CD14-positive monocyte (primary cell): Measurements from ENCODE around the gene CDKN2B-AS1. TPM values are rescaled to one million over a fixed set of nuclear protein-coding genes. Genes with fewer than 3 reads are reported as not detected.
A peak's percentile ranks its signal among the peaks of the same experiment; 100 is the strongest.

Experiments
- DNase-seq, 3 donors: peaks; one replicate each; pipeline ENCODE4 v3.0.0-alpha.2; 2011 to 2022
- H2AFZ ChIP-seq: 2 replicates; pipeline ENCODE4 v1.6.0; 2012; ENCODE audit warnings: mild to moderate bottlenecking, low read depth, low read length, inconsistent platforms; ENCODE audit not compliant: insufficient read depth, poor library complexity, severe bottlenecking
- H3K27ac ChIP-seq, 2 donors: 1 replicate in 1 of 2; 2 replicates in 1 of 2; pipeline ENCODE4 v1.5.1; 2012 to 2013; ENCODE audit warnings: low read length in 2 of 2, control low read depth in 1 of 2, inconsistent platforms in 1 of 2, low read depth in 1 of 2, mild to moderate bottlenecking in 1 of 2
- H3K27me3 ChIP-seq, 2 donors: one replicate each; pipeline versions ENCODE4 v1.6.0 to v1.6.1; 2011 to 2013; ENCODE audit warnings: low read length in 2 of 2; ENCODE audit not compliant: control insufficient read depth in 2 of 2, insufficient read depth in 2 of 2
- H3K36me3 ChIP-seq, 2 donors: replicated peaks in 1 of 2; 1 replicate in 1 of 2; 2 replicates in 1 of 2; pipeline versions ENCODE4 v1.5.1 to v1.6.1; 2012 to 2013; ENCODE audit warnings: low read length in 2 of 2, control low read depth in 1 of 2, inconsistent platforms in 1 of 2, mild to moderate bottlenecking in 1 of 2; ENCODE audit not compliant: insufficient read depth in 2 of 2, control insufficient read depth in 1 of 2
- H3K4me1 ChIP-seq, 2 donors: 1 replicate in 1 of 2; 2 replicates in 1 of 2; pipeline versions ENCODE4 v1.5.1 to v1.6.1; 2012 to 2013; ENCODE audit warnings: low read length in 2 of 2, control low read depth in 1 of 2, inconsistent platforms in 1 of 2, mild to moderate bottlenecking in 1 of 2, moderate library complexity in 1 of 2; ENCODE audit not compliant: insufficient read depth in 2 of 2, control insufficient read depth in 1 of 2
- H3K4me2 ChIP-seq: replicated peaks from 2 replicates; pipeline ENCODE3; 2012; ENCODE audit warnings: low read length, moderate library complexity, mild to moderate bottlenecking; ENCODE audit not compliant: poor library complexity, severe bottlenecking; ENCODE audit errors: extremely low read depth
- H3K4me3 ChIP-seq, 3 experiments: fragments of 200-600 bp in 1 of 3; sonication (generic) in 1 of 3; replicated peaks in 1 of 3; 1 replicate in 2 of 3; 2 replicates in 1 of 3; pipeline ENCODE4 v1.5.1; 2011 to 2013; ENCODE audit warnings: low read length in 3 of 3, mild to moderate bottlenecking in 3 of 3, control low read depth in 2 of 3, low read depth in 2 of 3, inconsistent platforms in 1 of 3, moderate library complexity in 1 of 3
- H3K79me2 ChIP-seq: 2 replicates; pipeline ENCODE4 v1.6.0; 2012; ENCODE audit warnings: mild to moderate bottlenecking, control low read depth, inconsistent platforms, low read length, moderate library complexity; ENCODE audit not compliant: insufficient read depth
- H3K9ac ChIP-seq: 2 replicates; pipeline ENCODE4 v1.6.0; 2017; ENCODE audit warnings: low read length, mild to moderate bottlenecking; ENCODE audit not compliant: insufficient read depth, poor library complexity, severe bottlenecking
- H3K9me3 ChIP-seq, 2 donors: replicated peaks in 1 of 2; 1 replicate in 1 of 2; 2 replicates in 1 of 2; pipeline versions ENCODE4 v1.5.1 to v1.6.1; 2012 to 2013; ENCODE audit warnings: low read length in 2 of 2, control low read depth in 1 of 2; ENCODE audit not compliant: control insufficient read depth in 1 of 2, insufficient read depth in 1 of 2
- H4K20me1 ChIP-seq: 2 replicates; pipeline ENCODE4 v1.6.0; 2012; ENCODE audit warnings: mild to moderate bottlenecking, low read length, control low read depth, moderate library complexity; ENCODE audit not compliant: insufficient read depth
- H3K27ac Mint-ChIP-seq, 7 donors: one replicate each; pipeline ENCODE4 v1.8.0; 2020; ENCODE audit warnings: mild to moderate bottlenecking in 7 of 7, mixed read lengths in 7 of 7, moderate library complexity in 6 of 7, inconsistent platforms in 2 of 7
- H3K27me3 Mint-ChIP-seq, 3 donors: one replicate each; pipeline ENCODE4 v1.8.0; 2021 to 2022; ENCODE audit warnings: low read depth in 3 of 3, mild to moderate bottlenecking in 3 of 3, mixed read lengths in 3 of 3, moderate library complexity in 3 of 3, inconsistent platforms in 1 of 3
- H3K36me3 Mint-ChIP-seq, 2 donors: one replicate each; pipeline ENCODE4 v1.8.0; 2020; ENCODE audit warnings: mixed read lengths in 2 of 2, inconsistent platforms in 1 of 2, mild to moderate bottlenecking in 1 of 2
- H3K4me1 Mint-ChIP-seq: one replicate; pipeline ENCODE4 v1.8.0; 2020; ENCODE audit warnings: mild to moderate bottlenecking, mixed read lengths
- H3K4me3 Mint-ChIP-seq, 2 donors: one replicate each; pipeline ENCODE4 v1.8.0; 2020; ENCODE audit warnings: mild to moderate bottlenecking in 2 of 2, mixed read lengths in 2 of 2, moderate library complexity in 1 of 2
- H3K9me3 Mint-ChIP-seq, 7 donors: one replicate each; pipeline ENCODE4 v1.8.0; 2020 to 2022; ENCODE audit warnings: mixed read lengths in 7 of 7, mild to moderate bottlenecking in 6 of 7, moderate library complexity in 6 of 7, inconsistent platforms in 2 of 7
- WGBS: methylation state at CpG from one replicate; pipeline ENCODE4 v1.1.5; 2013; ENCODE audit warnings: missing lambda C conversion rate; ENCODE audit not compliant: insufficient coverage; 5-methylcytosine and 5-hydroxymethylcytosine counted together
- intact Hi-C, 2 donors: fragments of 100-400 bp; cut with micrococcal nuclease; formaldehyde crosslinking; loops; one replicate each; pipeline versions ENCODE4 v1.15.0 to v1.15.1; 2023
- polyA plus RNA-seq, 3 donors: library from polyadenylated mRNA; depleted of rRNA in 1 of 3; unstranded in 2 of 3; stranded (reverse) in 1 of 3; fragments of 300-500 nt in 2 of 3; fragments of >200 nt in 1 of 3; fragmentation: Illumina TruSeq in 2 of 3; gene quantifications; 1 replicate in 2 of 3; 2 replicates in 1 of 3; pipeline ENCODE4 v1.2.3, GENCODE V29; 2012 to 2021
- TF ChIP-seq, protein P1 (sequence below): fragments of 200-600 bp; IDR thresholded peaks from one replicate; pipeline ENCODE4 v1.8.0; 2022; ENCODE audit warnings: antibody characterized with exemption, mild to moderate bottlenecking

CDKN2B-AS1 gene
- polyA plus RNA-seq, 3 donors, result 0.35 to 0.55 (median 0.50) TPM

DNA sequence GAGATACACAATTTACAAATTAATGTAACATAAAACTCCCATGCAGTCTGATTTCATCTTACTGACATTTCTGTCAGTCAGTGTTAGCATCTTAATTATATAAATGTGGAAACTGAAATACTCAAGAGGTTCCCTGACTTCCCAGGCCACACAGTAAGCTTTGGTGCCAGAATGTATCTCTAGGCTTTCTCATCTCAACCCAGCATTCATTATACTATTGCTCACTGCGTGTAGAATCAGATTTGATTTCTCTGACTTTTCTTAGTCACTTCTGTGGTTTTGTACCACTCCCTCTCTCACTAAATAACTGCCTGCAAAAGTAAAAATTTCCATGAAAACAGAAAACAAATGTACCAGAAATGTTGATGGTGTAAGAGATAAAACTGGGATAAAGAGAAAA lies 46.2 kb downstream of the CDKN2B-AS1 start:
- no peaks in the 10 kb centered on the region for H3K36me3 Mint-ChIP-seq
- peaks cover 30 to 38% of the 10 kb centered on the region in 2 donors for H3K4me1 ChIP-seq
- no peak overlapping the region for H3K27ac Mint-ChIP-seq
- DNase-seq, result no peak
- TF ChIP-seq, protein P1, sequence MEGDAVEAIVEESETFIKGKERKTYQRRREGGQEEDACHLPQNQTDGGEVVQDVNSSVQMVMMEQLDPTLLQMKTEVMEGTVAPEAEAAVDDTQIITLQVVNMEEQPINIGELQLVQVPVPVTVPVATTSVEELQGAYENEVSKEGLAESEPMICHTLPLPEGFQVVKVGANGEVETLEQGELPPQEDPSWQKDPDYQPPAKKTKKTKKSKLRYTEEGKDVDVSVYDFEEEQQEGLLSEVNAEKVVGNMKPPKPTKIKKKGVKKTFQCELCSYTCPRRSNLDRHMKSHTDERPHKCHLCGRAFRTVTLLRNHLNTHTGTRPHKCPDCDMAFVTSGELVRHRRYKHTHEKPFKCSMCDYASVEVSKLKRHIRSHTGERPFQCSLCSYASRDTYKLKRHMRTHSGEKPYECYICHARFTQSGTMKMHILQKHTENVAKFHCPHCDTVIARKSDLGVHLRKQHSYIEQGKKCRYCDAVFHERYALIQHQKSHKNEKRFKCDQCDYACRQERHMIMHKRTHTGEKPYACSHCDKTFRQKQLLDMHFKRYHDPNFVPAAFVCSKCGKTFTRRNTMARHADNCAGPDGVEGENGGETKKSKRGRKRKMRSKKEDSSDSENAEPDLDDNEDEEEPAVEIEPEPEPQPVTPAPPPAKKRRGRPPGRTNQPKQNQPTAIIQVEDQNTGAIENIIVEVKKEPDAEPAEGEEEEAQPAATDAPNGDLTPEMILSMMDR, result no peak
- no peaks in the 10 kb centered on the region for H3K79me2 ChIP-seq
- H3K9me3 Mint-ChIP-seq, result no peaks in the 10 kb centered on the region
- no peaks in the 10 kb centered on the region for H4K20me1 ChIP-seq
- H3K4me2 ChIP-seq, result no peak overlapping the region
- H3K36me3 ChIP-seq, result no peaks in the 10 kb centered on the region
- H3K4me3 Mint-ChIP-seq, result peak overlapping the region in 1 of 2 donors; percentile 58
- no peaks in the 10 kb centered on the region for H3K9me3 ChIP-seq
- peaks cover 44% of the 10 kb centered on the region for H3K4me1 Mint-ChIP-seq
- H3K27me3 ChIP-seq, result peaks cover 16 to 33% of the 10 kb centered on the region in 2 donors
- intact Hi-C loops, result no loop called here
- H3K4me3 ChIP-seq, result no peak overlapping the region
- H3K27me3 Mint-ChIP-seq, result peaks cover 15 to 20% (median 17%) of the 10 kb centered on the region in 3 donors
- no CpG with 5 or more reads among the region's 1 CpG for WGBS
- no peak overlapping the region for H3K27ac ChIP-seq
- no peak overlapping the region for H3K9ac ChIP-seq
- no peak overlapping the region for H2AFZ ChIP-seq

DNA sequence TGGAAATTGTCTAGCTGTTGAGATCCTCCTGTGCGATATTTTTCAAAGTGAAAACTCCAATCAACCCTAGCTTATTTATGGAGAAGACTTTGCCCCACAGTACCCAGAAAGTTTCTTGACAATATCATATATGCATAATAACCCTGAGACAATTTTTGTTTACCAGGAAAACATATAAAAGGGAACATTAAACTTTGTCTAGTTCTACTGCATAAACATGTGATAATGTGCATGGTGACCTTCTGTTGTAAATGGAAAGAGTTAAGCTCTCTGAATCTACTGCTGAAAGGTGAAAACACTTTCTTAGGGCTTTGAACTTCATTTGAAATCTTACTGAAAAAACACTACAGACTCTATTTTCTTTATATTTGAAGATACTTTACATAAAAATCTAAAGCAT lies 46.8 kb downstream of the CDKN2B-AS1 start:
- no peak for DNase-seq
- no peak overlapping the region for H3K27ac ChIP-seq
- no peaks in the 10 kb centered on the region for H3K79me2 ChIP-seq
- TF ChIP-seq, protein P1, result no peak
- peaks cover 41% of the 10 kb centered on the region for H3K4me1 Mint-ChIP-seq
- H3K36me3 Mint-ChIP-seq, result no peaks in the 10 kb centered on the region
- no peaks in the 10 kb centered on the region for H3K9me3 ChIP-seq
- peaks cover 21 to 35% of the 10 kb centered on the region in 2 donors for H3K27me3 ChIP-seq
- peaks cover 15 to 20% (median 17%) of the 10 kb centered on the region in 3 donors for H3K27me3 Mint-ChIP-seq
- WGBS, result no CpG with 5 or more reads among the region's 1 CpG
- H3K36me3 ChIP-seq, result no peaks in the 10 kb centered on the region
- no peak overlapping the region for H2AFZ ChIP-seq
- no peak overlapping the region for H3K4me3 ChIP-seq
- H3K4me1 ChIP-seq, result peaks cover 27 to 36% of the 10 kb centered on the region in 2 donors
- H3K27ac Mint-ChIP-seq, result no peak overlapping the region
- intact Hi-C loops, result no loop called here
- no peak overlapping the region for H3K4me2 ChIP-seq
- no peak overlapping the region for H3K9ac ChIP-seq
- no peaks in the 10 kb centered on the region for H3K9me3 Mint-ChIP-seq
- H3K4me3 Mint-ChIP-seq, result no peak overlapping the region
- no peaks in the 10 kb centered on the region for H4K20me1 ChIP-seq
